ENCODE results near the gene FZD10. TPM values are rescaled to one million over a fixed set of nuclear protein-coding genes. Genes with fewer than 3 reads are reported as not detected.
A peak's percentile ranks its signal among the peaks of the same experiment; 100 is the strongest.

FZD10 gene
- total RNA-seq, 1 experiment from 2014 or later, result not detected

DNA sequence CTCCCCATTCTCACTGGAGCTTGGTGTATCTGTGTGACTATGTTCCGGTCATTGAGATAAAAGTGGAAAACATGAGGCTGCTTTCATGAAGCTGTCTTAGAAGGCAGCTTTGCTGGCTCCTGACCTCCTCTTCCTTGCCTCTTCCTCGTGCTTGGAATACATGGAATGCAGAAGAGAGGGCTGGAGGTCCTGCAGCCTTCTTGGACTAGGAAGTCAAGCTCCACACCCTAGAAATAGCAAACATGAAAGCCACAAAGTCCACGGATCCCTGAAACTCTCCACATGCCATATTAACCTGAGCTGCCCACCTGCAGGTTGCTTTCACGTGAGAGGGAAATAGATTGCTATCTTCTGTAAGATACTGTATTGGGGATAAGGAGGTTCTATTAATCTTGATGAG, 51.0 kb downstream of the FZD10 start:
- Mint-ChIP-seq H3K4me1 (ENCODE audit: insufficient read depth, unreplicated experiment) (no peaks in the 10 kb centered on the region), H3K9me3 (ENCODE audit: unreplicated experiment) (peaks cover 9% of the 10 kb centered on the region), H3K4me3 (ENCODE audit: unreplicated experiment) (no peak overlapping the region), H3K36me3 (ENCODE audit: insufficient read depth, unreplicated experiment) (no peaks in the 10 kb centered on the region), H3K27me3 (ENCODE audit: insufficient read depth, unreplicated experiment) (no peaks in the 10 kb centered on the region), H3K27ac (ENCODE audit: low read depth, unreplicated experiment) (no peak overlapping the region)
- ChIA-PET CTCF (interaction anchor here (0.7 to 2.3 kb wide), 5 partner anchors 10 to 171 kb away, joined by 3 to 8 read pairs (median 4); no protein-coding TSS in a partner anchor), POLR2A (interaction anchor here (0.6 kb wide), 2 partner anchors 45 to 85 kb away, joined by 3 to 4 read pairs; no protein-coding TSS in a partner anchor)
- intact Hi-C loops (cut with micrococcal nuclease), result no loop called here
- TF ChIP-seq, protein P1, sequence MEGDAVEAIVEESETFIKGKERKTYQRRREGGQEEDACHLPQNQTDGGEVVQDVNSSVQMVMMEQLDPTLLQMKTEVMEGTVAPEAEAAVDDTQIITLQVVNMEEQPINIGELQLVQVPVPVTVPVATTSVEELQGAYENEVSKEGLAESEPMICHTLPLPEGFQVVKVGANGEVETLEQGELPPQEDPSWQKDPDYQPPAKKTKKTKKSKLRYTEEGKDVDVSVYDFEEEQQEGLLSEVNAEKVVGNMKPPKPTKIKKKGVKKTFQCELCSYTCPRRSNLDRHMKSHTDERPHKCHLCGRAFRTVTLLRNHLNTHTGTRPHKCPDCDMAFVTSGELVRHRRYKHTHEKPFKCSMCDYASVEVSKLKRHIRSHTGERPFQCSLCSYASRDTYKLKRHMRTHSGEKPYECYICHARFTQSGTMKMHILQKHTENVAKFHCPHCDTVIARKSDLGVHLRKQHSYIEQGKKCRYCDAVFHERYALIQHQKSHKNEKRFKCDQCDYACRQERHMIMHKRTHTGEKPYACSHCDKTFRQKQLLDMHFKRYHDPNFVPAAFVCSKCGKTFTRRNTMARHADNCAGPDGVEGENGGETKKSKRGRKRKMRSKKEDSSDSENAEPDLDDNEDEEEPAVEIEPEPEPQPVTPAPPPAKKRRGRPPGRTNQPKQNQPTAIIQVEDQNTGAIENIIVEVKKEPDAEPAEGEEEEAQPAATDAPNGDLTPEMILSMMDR (IDR thresholded peaks at IDR 0.05; ENCODE audit: unreplicated experiment), result no peak
- no peak for DNase-seq (ENCODE audit: unreplicated experiment)
- BruUV-seq (replicated peaks), result no TSS peak

DNA sequence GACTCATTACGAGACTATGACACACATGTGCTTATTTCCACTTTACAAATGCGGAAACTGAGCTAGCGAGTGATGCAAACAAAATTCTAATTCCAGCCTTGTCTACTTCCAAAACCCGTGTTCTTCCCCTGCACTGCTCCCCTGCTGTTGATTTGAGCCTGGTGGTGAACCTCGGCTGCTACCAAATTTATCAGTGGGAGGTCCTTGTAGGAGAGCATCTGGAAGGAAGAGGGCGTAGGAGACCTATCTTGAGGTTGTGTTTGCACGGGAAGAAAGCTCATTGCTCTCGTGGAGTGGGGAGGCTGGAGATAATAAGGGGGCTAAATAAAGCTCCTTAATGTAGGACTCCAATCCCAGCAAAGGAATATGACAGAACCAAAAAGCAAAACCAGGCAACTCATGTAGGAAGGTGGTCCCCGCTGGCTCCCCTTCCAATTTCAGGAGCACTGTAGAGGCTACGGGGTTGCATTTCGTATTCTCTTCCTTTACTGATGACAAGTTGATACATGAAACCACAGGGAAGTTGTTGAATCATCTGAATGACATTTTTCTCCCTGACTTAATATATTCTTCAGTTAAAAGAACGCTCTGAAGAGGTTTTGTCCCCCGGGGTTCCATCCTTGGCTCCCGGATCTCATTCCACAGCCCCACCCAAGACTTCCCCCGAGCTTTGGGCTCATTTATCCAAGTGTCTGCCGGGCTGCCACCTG, 52.6 kb downstream of the FZD10 start:
- no TSS peak for BruUV-seq (replicated peaks)
- intact Hi-C loops (cut with micrococcal nuclease), result no loop called here
- Mint-ChIP-seq H3K9me3 (ENCODE audit: unreplicated experiment) (peaks cover 19% of the 10 kb centered on the region), H3K4me1 (ENCODE audit: insufficient read depth, unreplicated experiment) (no peaks in the 10 kb centered on the region), H3K27ac (ENCODE audit: low read depth, unreplicated experiment) (no peak overlapping the region), H3K27me3 (ENCODE audit: insufficient read depth, unreplicated experiment) (no peaks in the 10 kb centered on the region), H3K4me3 (ENCODE audit: unreplicated experiment) (no peak overlapping the region), H3K36me3 (ENCODE audit: insufficient read depth, unreplicated experiment) (no peaks in the 10 kb centered on the region)
- ChIA-PET CTCF (interaction anchor here (0.6 to 2.3 kb wide), 7 partner anchors 10 to 184 kb away, joined by 3 to 8 read pairs (median 4); no protein-coding TSS in a partner anchor), POLR2A (no interaction called here)
- peak; percentile 13 for DNase-seq (ENCODE audit: unreplicated experiment)
- TF ChIP-seq, protein P1 (IDR thresholded peaks at IDR 0.05; ENCODE audit: unreplicated experiment), result no peak

Other genes with a start within 250 kb of the FZD10 start
- gene PIWIL1, start 175.4 kb downstream of the FZD10 start, total RNA-seq (2022), result not detected in 2 replicates